Head of caudate nucleus (tissue), 42 donors: ENCODE results near the gene CAMKMT.

ENCODE experiments used
- DNase-seq, 42 donors: peaks; one replicate each; pipeline versions ENCODE4 v3.0.0 to v3.0.0-alpha.2; 2020 to 2021; ENCODE audit warnings: mixed read lengths in 7 of 42
- intact Hi-C: fragments of 100-400 bp; cut with DNase I; formaldehyde crosslinking; loops from one replicate; pipeline ENCODE4 v1.15.0; 2022

Gene CAMKMT

GRCh38 chr2:44819061-44819460, 457.3 kb downstream of the CAMKMT start:
- DNase-seq, result no peak
- intact Hi-C loops, result no loop called here

GRCh38 chr2:44821500-44821899, 459.8 kb downstream of the CAMKMT start:
- no peak for DNase-seq
- intact Hi-C loops, result no loop called here

GRCh38 chr2:44822174-44822573, 460.4 kb downstream of the CAMKMT start:
- no peak for DNase-seq
- intact Hi-C loops, result no loop called here
